GM12878 (cell line): ENCODE data around the gene MAK. TPM values are rescaled to one million over a fixed set of nuclear protein-coding genes. Genes with fewer than 3 reads are reported as not detected.

Experiments used
- ATF7 ChIP-seq: fragments of 450-650 bp; IDR thresholded peaks from 2 replicates; pipeline ENCODE4 v1.6.1; 2016; ENCODE audit warnings: low read depth, mild to moderate bottlenecking
- CBX3 ChIP-seq: fragments of 200-600 bp; sonication (generic); IDR thresholded peaks from 2 replicates; pipeline ENCODE4 v1.6.1; 2016; ENCODE audit warnings: low read depth, borderline replicate concordance
- MYB ChIP-seq: fragments of 150-350 bp; IDR thresholded peaks from 2 replicates; pipeline ENCODE4 v1.6.1; 2014; ENCODE audit warnings: mild to moderate bottlenecking, low read depth, low read length, borderline replicate concordance
- NFIC ChIP-seq: IDR thresholded peaks from 2 replicates; pipeline ENCODE4 v1.6.1; 2012; ENCODE audit warnings: low read depth, mild to moderate bottlenecking, inconsistent platforms, low read length, moderate library complexity
- NFXL1 ChIP-seq: fragments of 450-650 bp; IDR thresholded peaks from 2 replicates; pipeline ENCODE4 v1.6.1; 2017; ENCODE audit warnings: antibody characterized with exemption, mild to moderate bottlenecking, borderline replicate concordance
- RFX5 ChIP-seq: IDR thresholded peaks from 2 replicates; pipeline ENCODE4 v1.6.1; 2011; ENCODE audit warnings: low read depth, low read length, improper control_type of control experiment
- SREBF2 ChIP-seq: IDR thresholded peaks from 2 replicates; pipeline ENCODE4 v1.6.1; 2012; ENCODE audit warnings: mild to moderate bottlenecking, low read length
- TCF3 ChIP-seq: IDR thresholded peaks from 2 replicates; pipeline ENCODE4 v1.6.1; 2012; ENCODE audit warnings: low read depth, mild to moderate bottlenecking, low read length, borderline replicate concordance; ENCODE audit not compliant: insufficient read depth
- polyA plus RNA-seq, 11 experiments: library from polyadenylated mRNA; depleted of rRNA in 4 of 11; unstranded in 6 of 11; stranded (reverse) in 5 of 11; fragments of >200 nt; fragmentation: Nextera tagmentation in 4 of 11; fragmentation: Illumina TruSeq in 1 of 11; extraction: Ambion mirVana in 4 of 11; extraction: Trizol in 1 of 11; gene quantifications; 1 replicate in 1 of 11; 2 replicates in 10 of 11; pipeline versions ENCODE4 v1.2.1 to v1.2.3, GENCODE V29; 2011 to 2016; ENCODE audit warnings: inconsistent platforms in 2 of 11, missing spikeins in 2 of 11, low read depth in 1 of 11
- total RNA-seq, 4 experiments: library from RNA; depleted of rRNA in 3 of 4; stranded (reverse); fragments of >200 nt in 3 of 4; fragmentation: Illumina TruSeq in 1 of 4; extraction: Trizol in 1 of 4; gene quantifications; 2 replicates each; pipeline versions ENCODE4 v1.2.1 to v1.2.3, GENCODE V29; 2013 to 2021
- TF ChIP-seq, protein P1 (sequence below): fragments of 450-650 bp; formaldehyde crosslinking; IDR thresholded peaks from 2 replicates; pipeline ENCODE4 v1.5.0; 2022; ENCODE audit warnings: mild to moderate bottlenecking, missing genetic modification characterization
- TF ChIP-seq, protein P2 (sequence below): fragments of 450-650 bp; IDR thresholded peaks from 2 replicates; pipeline ENCODE4 v1.6.1; 2018; ENCODE audit warnings: mild to moderate bottlenecking, low read depth, moderate library complexity; ENCODE audit not compliant: partially characterized antibody

The MAK gene
- total and polyA plus RNA-seq, 10 of the 15 experiments (the other 5 are each of a cell fraction or from before 2014, with no cell fraction given): 0.01 to 0.90 (median 0.13) TPM; not detected in 1

DNA sequence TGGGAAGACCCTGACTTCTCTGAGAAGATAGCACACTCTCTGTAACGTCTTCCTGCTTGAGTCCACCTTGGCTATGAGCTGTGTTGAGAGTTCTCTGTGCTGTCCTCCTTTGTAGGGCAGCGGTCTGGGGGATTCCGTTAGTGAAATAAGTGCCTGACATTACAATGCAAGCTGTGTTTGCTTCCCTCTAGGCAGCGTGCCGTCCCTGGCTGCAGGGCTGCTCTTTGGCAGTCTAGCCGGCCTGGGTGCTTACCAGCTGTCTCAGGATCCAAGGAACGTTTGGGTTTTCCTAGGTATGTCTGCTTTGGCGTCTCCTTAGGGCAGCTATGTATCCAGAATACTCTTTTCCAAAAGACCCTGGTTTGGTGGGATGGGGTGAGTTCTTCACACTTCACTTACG, 112.6 kb downstream of the MAK start (continued):
- TF ChIP-seq, protein P1, sequence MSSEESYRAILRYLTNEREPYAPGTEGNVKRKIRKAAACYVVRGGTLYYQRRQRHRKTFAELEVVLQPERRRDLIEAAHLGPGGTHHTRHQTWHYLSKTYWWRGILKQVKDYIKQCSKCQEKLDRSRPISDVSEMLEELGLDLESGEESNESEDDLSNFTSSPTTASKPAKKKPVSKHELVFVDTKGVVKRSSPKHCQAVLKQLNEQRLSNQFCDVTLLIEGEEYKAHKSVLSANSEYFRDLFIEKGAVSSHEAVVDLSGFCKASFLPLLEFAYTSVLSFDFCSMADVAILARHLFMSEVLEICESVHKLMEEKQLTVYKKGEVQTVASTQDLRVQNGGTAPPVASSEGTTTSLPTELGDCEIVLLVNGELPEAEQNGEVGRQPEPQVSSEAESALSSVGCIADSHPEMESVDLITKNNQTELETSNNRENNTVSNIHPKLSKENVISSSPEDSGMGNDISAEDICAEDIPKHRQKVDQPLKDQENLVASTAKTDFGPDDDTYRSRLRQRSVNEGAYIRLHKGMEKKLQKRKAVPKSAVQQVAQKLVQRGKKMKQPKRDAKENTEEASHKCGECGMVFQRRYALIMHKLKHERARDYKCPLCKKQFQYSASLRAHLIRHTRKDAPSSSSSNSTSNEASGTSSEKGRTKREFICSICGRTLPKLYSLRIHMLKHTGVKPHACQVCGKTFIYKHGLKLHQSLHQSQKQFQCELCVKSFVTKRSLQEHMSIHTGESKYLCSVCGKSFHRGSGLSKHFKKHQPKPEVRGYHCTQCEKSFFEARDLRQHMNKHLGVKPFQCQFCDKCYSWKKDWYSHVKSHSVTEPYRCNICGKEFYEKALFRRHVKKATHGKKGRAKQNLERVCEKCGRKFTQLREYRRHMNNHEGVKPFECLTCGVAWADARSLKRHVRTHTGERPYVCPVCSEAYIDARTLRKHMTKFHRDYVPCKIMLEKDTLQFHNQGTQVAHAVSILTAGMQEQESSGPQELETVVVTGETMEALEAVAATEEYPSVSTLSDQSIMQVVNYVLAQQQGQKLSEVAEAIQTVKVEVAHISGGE (CRISPR knock-in tag): no peak
- TF ChIP-seq, protein P2, sequence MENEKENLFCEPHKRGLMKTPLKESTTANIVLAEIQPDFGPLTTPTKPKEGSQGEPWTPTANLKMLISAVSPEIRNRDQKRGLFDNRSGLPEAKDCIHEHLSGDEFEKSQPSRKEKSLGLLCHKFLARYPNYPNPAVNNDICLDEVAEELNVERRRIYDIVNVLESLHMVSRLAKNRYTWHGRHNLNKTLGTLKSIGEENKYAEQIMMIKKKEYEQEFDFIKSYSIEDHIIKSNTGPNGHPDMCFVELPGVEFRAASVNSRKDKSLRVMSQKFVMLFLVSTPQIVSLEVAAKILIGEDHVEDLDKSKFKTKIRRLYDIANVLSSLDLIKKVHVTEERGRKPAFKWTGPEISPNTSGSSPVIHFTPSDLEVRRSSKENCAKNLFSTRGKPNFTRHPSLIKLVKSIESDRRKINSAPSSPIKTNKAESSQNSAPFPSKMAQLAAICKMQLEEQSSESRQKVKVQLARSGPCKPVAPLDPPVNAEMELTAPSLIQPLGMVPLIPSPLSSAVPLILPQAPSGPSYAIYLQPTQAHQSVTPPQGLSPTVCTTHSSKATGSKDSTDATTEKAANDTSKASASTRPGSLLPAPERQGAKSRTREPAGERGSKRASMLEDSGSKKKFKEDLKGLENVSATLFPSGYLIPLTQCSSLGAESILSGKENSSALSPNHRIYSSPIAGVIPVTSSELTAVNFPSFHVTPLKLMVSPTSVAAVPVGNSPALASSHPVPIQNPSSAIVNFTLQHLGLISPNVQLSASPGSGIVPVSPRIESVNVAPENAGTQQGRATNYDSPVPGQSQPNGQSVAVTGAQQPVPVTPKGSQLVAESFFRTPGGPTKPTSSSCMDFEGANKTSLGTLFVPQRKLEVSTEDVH: no peak
- TF ChIP-seq TCF3 (no peak), NFIC (no peak), CBX3 (no peak), NFXL1 (no peak), ATF7 (no peak), RFX5 (no peak), MYB (no peak), SREBF2 (no peak)
